Measurements from ENCODE around the gene MAP4K2.

The MAP4K2 gene

GRCh38 chr11:64810891-64811272 is 7.9 kb upstream of the MAP4K2 start:
- DNase-seq, result no peak

- DNase-seq, result peak; percentile 58
Observed at GRCh38 chr11:64810271-64810890, 7.4 kb upstream of the MAP4K2 start, which contains the start of gene MEN1. Gene MEN1, minus strand, starts transcription at chr11:64810551. Its CDS starts 442 bp downstream, at chr11:64810109.

- DNase-seq, result no peak
Observed at GRCh38 chr11:64809781-64810241, 6.8 kb upstream of the MAP4K2 start.

GRCh38 chr11:64805481-64805880 is 2.5 kb upstream of the MAP4K2 start:
- no peak for DNase-seq

- no peak for DNase-seq
Observed at GRCh38 chr11:64804346-64805210, 1.6 kb upstream of the MAP4K2 start.

- DNase-seq, result no peak
Observed at GRCh38 chr11:64803846-64804345, 882 bp upstream of the MAP4K2 start.

GRCh38 chr11:64802370-64803157 is 450 bp downstream of the MAP4K2 start:
- DNase-seq, result no peak

- DNase-seq, result no peak
Observed at GRCh38 chr11:64801561-64802369, 1.2 kb downstream of the MAP4K2 start.

GRCh38 chr11:64801158-64801464 is 1.9 kb downstream of the MAP4K2 start:
- no peak for DNase-seq

- no peak for DNase-seq
Observed at GRCh38 chr11:64800303-64801157, 2.5 kb downstream of the MAP4K2 start.

GRCh38 chr11:64799623-64800302 is 3.3 kb downstream of the MAP4K2 start:
- no peak for DNase-seq

GRCh38 chr11:64799256-64799622 is 3.8 kb downstream of the MAP4K2 start:
- no peak for DNase-seq

- no peak for DNase-seq
Observed at GRCh38 chr11:64796757-64797541, 6.1 kb downstream of the MAP4K2 start.

- DNase-seq, result no peak
Observed at GRCh38 chr11:64796047-64796756, 6.8 kb downstream of the MAP4K2 start.

GRCh38 chr11:64794526-64794925 is 8.5 kb downstream of the MAP4K2 start:
- DNase-seq, result no peak

- no peak for DNase-seq
Observed at GRCh38 chr11:64793271-64794160, 9.5 kb downstream of the MAP4K2 start.

GRCh38 chr11:64792482-64792881 is 10.5 kb downstream of the MAP4K2 start:
- DNase-seq, result no peak

- no peak for DNase-seq
Observed at GRCh38 chr11:64791781-64792291, 11.2 kb downstream of the MAP4K2 start.
